Omental fat pad (tissue), 4 donors: Measurements from ENCODE around the gene KLHL25. TPM values are rescaled to one million over a fixed set of nuclear protein-coding genes. Genes with fewer than 3 reads are reported as not detected.

ENCODE experiments used
- ATAC-seq: fragments of 150-250 bp; one replicate; pipeline ENCODE4 v1.9.1; 2016; ENCODE audit warnings: mild to moderate bottlenecking, moderate library complexity; ENCODE audit not compliant: low FRiP score
- DNase-seq: peaks from one replicate; pipeline ENCODE4 v3.0.0-alpha.2; 2019; ENCODE audit warnings: low spot score
- total RNA-seq, 4 donors: library from RNA; depleted of rRNA; stranded (reverse); fragments of >200 nt; gene quantifications; one replicate each; pipeline ENCODE4 v1.1.0, GENCODE V29; 2016
- TF ChIP-seq, protein P1 (sequence below), 3 donors: fragments of 450-650 bp; IDR thresholded peaks; one replicate each; pipeline ENCODE4 v1.5.1; 2016 to 2017; ENCODE audit warnings: antibody characterized with exemption in 3 of 3, mild to moderate bottlenecking in 3 of 3, moderate library complexity in 2 of 3

The KLHL25 gene, protein sequence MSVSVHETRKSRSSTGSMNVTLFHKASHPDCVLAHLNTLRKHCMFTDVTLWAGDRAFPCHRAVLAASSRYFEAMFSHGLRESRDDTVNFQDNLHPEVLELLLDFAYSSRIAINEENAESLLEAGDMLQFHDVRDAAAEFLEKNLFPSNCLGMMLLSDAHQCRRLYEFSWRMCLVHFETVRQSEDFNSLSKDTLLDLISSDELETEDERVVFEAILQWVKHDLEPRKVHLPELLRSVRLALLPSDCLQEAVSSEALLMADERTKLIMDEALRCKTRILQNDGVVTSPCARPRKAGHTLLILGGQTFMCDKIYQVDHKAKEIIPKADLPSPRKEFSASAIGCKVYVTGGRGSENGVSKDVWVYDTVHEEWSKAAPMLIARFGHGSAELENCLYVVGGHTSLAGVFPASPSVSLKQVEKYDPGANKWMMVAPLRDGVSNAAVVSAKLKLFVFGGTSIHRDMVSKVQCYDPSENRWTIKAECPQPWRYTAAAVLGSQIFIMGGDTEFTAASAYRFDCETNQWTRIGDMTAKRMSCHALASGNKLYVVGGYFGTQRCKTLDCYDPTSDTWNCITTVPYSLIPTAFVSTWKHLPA
- total RNA-seq: 10 to 100 TPM; 12.0 to 45.8 (median 22.3) TPM

DNA sequence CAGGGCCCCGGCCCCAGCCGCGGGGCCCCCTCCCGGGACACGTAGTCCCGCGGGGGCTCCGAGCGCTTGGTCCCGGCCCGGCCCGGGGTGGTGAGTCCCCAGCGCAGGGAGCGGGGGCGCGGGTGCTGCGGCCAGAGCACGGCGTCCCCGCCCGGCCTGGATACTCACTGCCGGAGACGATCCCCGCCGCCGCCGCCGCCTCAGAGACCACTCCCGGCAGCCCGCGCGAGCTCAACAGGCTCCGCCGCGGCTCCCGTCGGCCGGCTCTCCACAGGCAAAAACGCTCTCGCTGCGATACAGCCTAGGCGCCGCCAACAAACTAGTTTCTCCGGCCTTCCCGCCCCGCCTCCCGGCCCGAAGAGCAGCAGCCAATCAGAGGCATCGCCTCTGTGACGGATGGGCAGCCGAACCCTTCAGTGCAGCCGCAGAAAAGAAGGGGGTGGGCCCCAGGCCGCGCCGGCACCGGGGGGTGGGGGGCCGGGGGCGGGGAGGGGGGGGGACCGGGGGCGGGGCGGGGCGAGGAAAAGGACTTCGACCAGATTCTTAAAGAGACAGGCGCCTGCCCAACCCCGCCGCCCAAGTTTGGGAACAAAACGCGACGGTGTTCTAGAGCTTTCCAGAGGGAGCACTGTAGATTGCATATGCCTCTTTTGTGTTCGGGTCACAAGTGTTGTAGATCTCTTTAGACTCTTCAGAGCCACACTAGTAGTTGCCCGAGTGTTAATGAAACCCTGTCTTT is at the start of gene KLHL25:
Gene KLHL25, minus strand, starts transcription at position 328 of the 739 bp plus-strand sequence. CDS start 25,115 bp downstream, outside the sequence.
- TF ChIP-seq, protein P1, sequence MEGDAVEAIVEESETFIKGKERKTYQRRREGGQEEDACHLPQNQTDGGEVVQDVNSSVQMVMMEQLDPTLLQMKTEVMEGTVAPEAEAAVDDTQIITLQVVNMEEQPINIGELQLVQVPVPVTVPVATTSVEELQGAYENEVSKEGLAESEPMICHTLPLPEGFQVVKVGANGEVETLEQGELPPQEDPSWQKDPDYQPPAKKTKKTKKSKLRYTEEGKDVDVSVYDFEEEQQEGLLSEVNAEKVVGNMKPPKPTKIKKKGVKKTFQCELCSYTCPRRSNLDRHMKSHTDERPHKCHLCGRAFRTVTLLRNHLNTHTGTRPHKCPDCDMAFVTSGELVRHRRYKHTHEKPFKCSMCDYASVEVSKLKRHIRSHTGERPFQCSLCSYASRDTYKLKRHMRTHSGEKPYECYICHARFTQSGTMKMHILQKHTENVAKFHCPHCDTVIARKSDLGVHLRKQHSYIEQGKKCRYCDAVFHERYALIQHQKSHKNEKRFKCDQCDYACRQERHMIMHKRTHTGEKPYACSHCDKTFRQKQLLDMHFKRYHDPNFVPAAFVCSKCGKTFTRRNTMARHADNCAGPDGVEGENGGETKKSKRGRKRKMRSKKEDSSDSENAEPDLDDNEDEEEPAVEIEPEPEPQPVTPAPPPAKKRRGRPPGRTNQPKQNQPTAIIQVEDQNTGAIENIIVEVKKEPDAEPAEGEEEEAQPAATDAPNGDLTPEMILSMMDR (IDR thresholded peaks at IDR 0.05): no peak
- peak; percentile 55 for DNase-seq
- peak; percentile 99 for ATAC-seq

GRCh38 chr15:85840802-85841152 is 46.1 kb upstream of the KLHL25 start:
- ATAC-seq (no peak), DNase-seq (no peak)
- TF ChIP-seq, protein P1 (IDR thresholded peaks at IDR 0.05): no peak

DNA sequence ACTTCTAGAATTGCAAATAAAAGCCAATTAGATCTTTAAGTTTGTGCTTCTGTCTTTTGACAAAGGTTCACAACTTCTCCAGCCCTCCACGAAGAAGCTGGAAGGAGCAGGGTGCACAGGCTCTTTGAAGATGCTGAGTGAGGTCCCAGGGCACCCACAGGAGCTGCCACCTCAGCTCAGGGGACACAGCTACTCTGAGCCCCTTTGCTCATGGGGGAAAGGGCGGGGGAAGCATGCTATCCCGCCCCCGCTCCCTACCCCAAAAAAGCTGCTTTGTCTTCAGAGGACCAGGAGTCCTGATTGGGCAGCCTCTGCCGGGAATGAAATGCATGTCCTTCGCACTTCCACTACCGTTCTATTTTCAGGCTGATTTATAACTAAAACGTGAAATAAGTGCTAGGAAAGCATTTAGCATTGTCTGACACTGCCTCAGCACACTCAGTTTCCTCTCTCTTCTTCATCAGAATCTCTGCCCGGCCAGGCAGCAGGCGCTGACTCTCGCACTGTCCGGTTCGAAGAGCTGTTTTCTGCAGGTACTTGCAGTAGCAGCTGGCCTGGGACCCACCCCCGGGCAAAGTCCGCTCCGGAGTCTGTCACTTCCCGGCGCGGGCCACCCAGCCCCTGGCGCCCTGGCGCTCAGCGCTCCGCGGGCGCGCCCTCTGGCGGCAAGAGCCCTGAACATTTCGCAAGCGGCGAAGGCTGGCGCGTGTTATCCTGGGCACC is 45.5 kb upstream of the KLHL25 start:
- DNase-seq (peak; percentile 62), ATAC-seq (peak; percentile 94)
- TF ChIP-seq, protein P1 (IDR thresholded peaks at IDR 0.05): peak in 2 of 3 donors; percentile 34 to 46

GRCh38 chr15:85839643-85840042 is 44.9 kb upstream of the KLHL25 start:
- TF ChIP-seq, protein P1 (IDR thresholded peaks at IDR 0.05): no peak
- DNase-seq (no peak), ATAC-seq (no peak)

- DNase-seq (no peak), ATAC-seq (no peak)
- TF ChIP-seq, protein P1 (IDR thresholded peaks at IDR 0.05): no peak
Observed at GRCh38 chr15:85838655-85839054, 43.9 kb upstream of the KLHL25 start.

- ATAC-seq (no peak), DNase-seq (no peak)
- TF ChIP-seq, protein P1 (IDR thresholded peaks at IDR 0.05): no peak
Observed at GRCh38 chr15:85837881-85838280, 43.2 kb upstream of the KLHL25 start.
